ENCODE data around the gene SCUBE1. TPM values are rescaled to one million over a fixed set of nuclear protein-coding genes. Genes with fewer than 3 reads are reported as not detected.

Gene SCUBE1
- total and polyA plus RNA-seq, 2 donors (not counting 3 experiments of a cell fraction or from before 2014, with no cell fraction given) = 0.07 TPM; not detected in 1

- dilution Hi-C loops (cut with MboI; ENCODE audit: extremely low pct_ligation_motif_present, low sequenced_read_pairs) = no loop called here
- DNase-seq (ENCODE audit: low read depth, low spot score) = no peak
Observed at GRCh38 chr22:43243324-43243723, 99.8 kb downstream of the SCUBE1 start.

More at GRCh38 chr22:43243324-43243723, 99.8 kb downstream of the SCUBE1 start:
- no peaks in the 10 kb centered on the region for H3K79me2 ChIP-seq (ENCODE audit: control insufficient read depth, insufficient read depth, low read length)
- no peaks in the 10 kb centered on the region for H3K4me1 ChIP-seq (ENCODE audit: control insufficient read depth, extremely low read depth, insufficient read depth, low read length)
- no peak overlapping the region for H3K4me2 ChIP-seq (ENCODE audit: insufficient read depth, low read length)
- H3K27ac ChIP-seq (ENCODE audit: insufficient read depth, low read depth, low read length) = no peak overlapping the region
- CTCF ChIA-PET = interaction anchor here (1.8 kb wide), 1 partner anchor 30 kb away, joined by 5 read pairs; no protein-coding TSS in a partner anchor
- no peaks in the 10 kb centered on the region for H3K9me3 ChIP-seq (replicated peaks; ENCODE audit: control insufficient read depth, insufficient read depth, low read length)
- intact Hi-C loops (cut with micrococcal nuclease) = no loop called here
- H3K9ac ChIP-seq (replicated peaks; ENCODE audit: extremely low read depth, insufficient read depth, low read length) = no peak overlapping the region
- TF ChIP-seq EZH2 (IDR thresholded peaks at IDR 0.05; ENCODE audit: borderline replicate concordance, low read depth, low read length, severe bottlenecking) (no peak), POLR2AphosphoS5 (IDR thresholded peaks at IDR 0.05; ENCODE audit: insufficient read depth, low read depth, low read length) (no peak), GATA2 (IDR thresholded peaks at IDR 0.05; ENCODE audit: insufficient read depth, insufficient read length, low read depth, low read length) (no peak), CTCF (IDR thresholded peaks at IDR 0.05; ENCODE audit: extremely low read depth in 1 of 2, insufficient read depth in 1 of 2, low read depth in 1 of 2, low read length in 2 of 2) (no peak), POLR2A (IDR thresholded peaks at IDR 0.05; ENCODE audit: low read depth, low read length) (no peak)
- no peaks in the 10 kb centered on the region for H3K27me3 ChIP-seq (ENCODE audit: control insufficient read depth in 2 of 2, insufficient read depth in 2 of 2, low read length in 2 of 2)
- POLR2A ChIA-PET = no interaction called here
- no peaks in the 10 kb centered on the region for H4K20me1 ChIP-seq (replicated peaks; ENCODE audit: control insufficient read depth, extremely low read depth, insufficient read depth, low read length)
- FAIRE-seq = no peak
- H3K4me3 ChIP-seq (replicated peaks in 1 of 3; ENCODE audit: insufficient read depth in 1 of 3, low read depth in 1 of 3, low read length in 3 of 3) = no peak overlapping the region
- BruUV-seq (replicated peaks) = no TSS peak
- H3K36me3 ChIP-seq (ENCODE audit: control insufficient read depth in 2 of 2, extremely low read depth in 1 of 2, insufficient read depth in 2 of 2, low read length in 2 of 2) = no peaks in the 10 kb centered on the region
- H2AFZ ChIP-seq (ENCODE audit: low read depth, low read length) = no peak overlapping the region
- no peaks in the 10 kb centered on the region for H3K9me1 ChIP-seq (replicated peaks; ENCODE audit: control insufficient read depth, extremely low read depth, insufficient read depth, low read length)

All from endothelial cell of umbilical vein (primary cell).